GM20000 (cell line): Measurements from ENCODE around the gene ASCC3.

Experiments used
- DNase-seq: peaks from one replicate; pipeline ENCODE4 v3.0.0; 2012; ENCODE audit warnings: low spot score
- CTCF ChIP-seq: IDR thresholded peaks from 2 replicates; pipeline ENCODE4 v1.5.1; 2012; ENCODE audit warnings: mild to moderate bottlenecking, control low read depth; ENCODE audit errors: extremely low read depth, missing control alignments

Gene ASCC3

GRCh38 chr6:100915876-100916275 lies 34.7 kb upstream of the ASCC3 start:
- DNase-seq, result no peak
- no peak for TF ChIP-seq CTCF

- no peak for DNase-seq
- no peak for TF ChIP-seq CTCF
These were observed 32.5 kb upstream of the ASCC3 start for GRCh38 chr6:100913400-100914276.

- TF ChIP-seq CTCF, result no peak
- DNase-seq, result no peak
These were observed 25.2 kb upstream of the ASCC3 start for GRCh38 chr6:100906325-100906724.

- no peak for DNase-seq
- no peak for TF ChIP-seq CTCF
These were observed 23.9 kb upstream of the ASCC3 start for GRCh38 chr6:100905067-100905466.

- no peak for DNase-seq
- TF ChIP-seq CTCF, result no peak
These were observed 23.2 kb upstream of the ASCC3 start for GRCh38 chr6:100904316-100904715.

GRCh38 chr6:100901582-100901981 lies 20.5 kb upstream of the ASCC3 start:
- no peak for DNase-seq
- no peak for TF ChIP-seq CTCF

- no peak for DNase-seq
- no peak for TF ChIP-seq CTCF
These were observed 18.1 kb upstream of the ASCC3 start for GRCh38 chr6:100899202-100899601.
